PC-3 (cell line): ENCODE results near the gene GPR176.

Experiments used
- EZH2phosphoT487 ChIP-seq: fragments of 300-600 bp; sonication (generic); IDR thresholded peaks from 2 replicates; pipeline ENCODE4 v1.6.1; 2018; ENCODE audit warnings: mild to moderate bottlenecking, antibody characterized with exemption, low read length, borderline replicate concordance
- TF ChIP-seq, protein P1 (sequence below): fragments of 300-600 bp; sonication (generic); conservative IDR thresholded peaks from 2 replicates; pipeline ENCODE4 v1.5.1; 2017; ENCODE audit warnings: antibody characterized with exemption, low read depth, mild to moderate bottlenecking, low read length

DNA sequence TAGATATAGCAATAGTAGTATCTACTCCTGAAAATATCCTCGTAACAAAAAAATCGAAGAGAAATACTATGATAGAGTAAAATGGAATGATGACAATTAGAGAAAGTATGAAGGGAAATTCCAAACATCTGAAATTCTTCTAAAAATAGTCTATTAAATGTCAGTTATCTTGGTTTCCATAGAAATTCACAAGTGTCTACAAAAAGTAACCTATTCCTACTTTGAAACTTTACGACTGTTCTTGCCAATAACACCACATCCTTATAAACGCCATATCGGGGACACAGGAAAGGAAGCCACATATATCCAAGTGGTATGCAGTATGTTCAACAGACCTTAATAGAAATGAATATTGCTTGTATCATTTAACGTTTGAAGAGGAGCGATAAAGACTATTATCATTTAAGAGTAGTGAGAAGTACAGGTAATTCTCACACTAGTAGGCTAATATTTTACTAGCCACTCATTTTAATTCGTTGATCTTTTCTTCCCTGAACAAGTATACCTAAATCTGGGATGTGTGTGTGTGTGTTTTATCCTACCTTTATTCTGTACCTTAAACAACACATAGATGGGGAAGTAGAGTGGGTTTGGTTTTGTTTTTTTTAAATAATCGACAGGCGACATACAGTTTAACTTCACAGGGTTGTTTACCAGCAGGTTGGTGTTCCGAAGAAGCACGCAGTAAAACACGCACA, 1.2 kb downstream of the GPR176 start:
- TF ChIP-seq, protein P1, sequence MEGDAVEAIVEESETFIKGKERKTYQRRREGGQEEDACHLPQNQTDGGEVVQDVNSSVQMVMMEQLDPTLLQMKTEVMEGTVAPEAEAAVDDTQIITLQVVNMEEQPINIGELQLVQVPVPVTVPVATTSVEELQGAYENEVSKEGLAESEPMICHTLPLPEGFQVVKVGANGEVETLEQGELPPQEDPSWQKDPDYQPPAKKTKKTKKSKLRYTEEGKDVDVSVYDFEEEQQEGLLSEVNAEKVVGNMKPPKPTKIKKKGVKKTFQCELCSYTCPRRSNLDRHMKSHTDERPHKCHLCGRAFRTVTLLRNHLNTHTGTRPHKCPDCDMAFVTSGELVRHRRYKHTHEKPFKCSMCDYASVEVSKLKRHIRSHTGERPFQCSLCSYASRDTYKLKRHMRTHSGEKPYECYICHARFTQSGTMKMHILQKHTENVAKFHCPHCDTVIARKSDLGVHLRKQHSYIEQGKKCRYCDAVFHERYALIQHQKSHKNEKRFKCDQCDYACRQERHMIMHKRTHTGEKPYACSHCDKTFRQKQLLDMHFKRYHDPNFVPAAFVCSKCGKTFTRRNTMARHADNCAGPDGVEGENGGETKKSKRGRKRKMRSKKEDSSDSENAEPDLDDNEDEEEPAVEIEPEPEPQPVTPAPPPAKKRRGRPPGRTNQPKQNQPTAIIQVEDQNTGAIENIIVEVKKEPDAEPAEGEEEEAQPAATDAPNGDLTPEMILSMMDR = no peak
- TF ChIP-seq EZH2phosphoT487 = no peak
